Colon (tissue), 2 donors: ENCODE results near the gene RNGTT.
"Not testable (repeated sequence)": the region's sequence is repeated elsewhere in the genome, so short reads cannot be mapped to it uniquely, and the experiment has no call there.

Source experiments
- FAIRE-seq: peaks from 2 replicates; lab custom pipeline; 2012; peaks lifted over from hg19 to GRCh38; lab: Jason Lieb, UNC
- donor health status: control.
- donor health status: control.

RNGTT gene

DNA sequence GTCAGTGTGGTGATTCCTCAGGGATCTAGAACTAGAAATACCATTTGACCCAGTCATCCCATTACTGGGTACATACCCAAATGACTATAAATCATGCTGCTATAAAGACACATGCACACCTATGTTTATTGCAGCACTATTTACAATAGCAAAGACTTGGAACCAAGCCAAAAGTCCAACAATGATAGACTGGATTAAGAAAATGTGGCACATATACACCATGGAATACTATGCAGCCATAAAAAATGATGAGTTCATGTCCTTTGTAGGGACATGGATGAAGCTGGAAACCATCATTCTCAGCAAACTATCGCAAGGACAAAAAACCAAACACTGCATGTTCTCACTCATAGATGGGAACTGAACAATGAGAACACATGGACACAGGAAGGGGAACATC is 247.0 kb downstream of the RNGTT start:
- not testable (repeated sequence) for FAIRE-seq

DNA sequence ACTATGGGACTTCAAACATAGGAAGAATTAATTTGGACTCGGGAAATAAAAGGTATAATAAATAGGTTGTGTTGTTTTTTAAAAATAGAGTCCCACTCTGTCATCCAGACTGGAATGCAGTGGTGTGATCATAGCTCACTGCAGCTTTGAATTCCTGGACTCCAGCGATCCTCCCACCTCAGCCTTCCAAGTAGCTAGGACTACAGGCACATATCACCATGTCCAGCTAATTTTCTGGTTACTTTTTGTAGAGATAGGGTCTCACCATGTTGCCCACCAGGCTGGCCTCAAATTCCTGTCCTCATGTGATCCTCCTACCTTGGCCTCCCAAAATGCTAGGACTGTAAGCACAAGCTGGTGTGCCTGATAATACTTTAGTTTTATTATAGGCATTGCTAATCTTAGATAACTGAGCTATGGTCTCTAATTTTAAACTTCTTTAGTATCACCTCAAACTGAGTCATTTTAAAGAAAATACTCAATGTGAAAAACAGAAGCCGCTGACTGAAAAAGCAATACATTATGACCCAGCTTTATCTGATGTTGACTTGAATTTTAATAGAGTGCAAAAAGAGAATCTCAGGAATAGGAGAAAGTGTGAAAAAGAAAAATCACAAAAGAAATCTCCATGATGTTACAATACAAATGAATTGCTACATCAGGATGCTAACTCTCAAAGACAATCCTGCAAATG is 251.0 kb downstream of the RNGTT start:
- no peak for FAIRE-seq

DNA sequence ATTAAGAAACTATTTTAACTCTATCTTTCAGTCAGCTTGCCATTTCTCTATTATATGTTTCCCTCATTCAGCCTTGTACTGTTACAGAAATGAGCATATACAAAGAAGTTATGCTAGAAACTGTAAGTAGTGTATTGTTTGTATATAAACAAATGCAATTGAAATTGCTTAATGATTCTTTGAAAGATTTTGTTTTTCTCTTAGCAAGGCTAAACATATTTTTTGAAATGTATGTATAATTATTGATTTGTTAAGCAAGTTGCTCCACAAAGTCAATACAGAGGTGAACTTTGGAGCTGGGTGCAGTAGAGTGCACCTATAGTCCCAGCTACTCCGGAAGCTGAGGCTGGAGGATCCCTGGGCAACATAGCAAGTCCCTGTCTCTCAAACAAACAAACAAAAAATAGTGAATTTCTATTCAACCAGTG is 253.6 kb downstream of the RNGTT start:
- FAIRE-seq = no peak

DNA sequence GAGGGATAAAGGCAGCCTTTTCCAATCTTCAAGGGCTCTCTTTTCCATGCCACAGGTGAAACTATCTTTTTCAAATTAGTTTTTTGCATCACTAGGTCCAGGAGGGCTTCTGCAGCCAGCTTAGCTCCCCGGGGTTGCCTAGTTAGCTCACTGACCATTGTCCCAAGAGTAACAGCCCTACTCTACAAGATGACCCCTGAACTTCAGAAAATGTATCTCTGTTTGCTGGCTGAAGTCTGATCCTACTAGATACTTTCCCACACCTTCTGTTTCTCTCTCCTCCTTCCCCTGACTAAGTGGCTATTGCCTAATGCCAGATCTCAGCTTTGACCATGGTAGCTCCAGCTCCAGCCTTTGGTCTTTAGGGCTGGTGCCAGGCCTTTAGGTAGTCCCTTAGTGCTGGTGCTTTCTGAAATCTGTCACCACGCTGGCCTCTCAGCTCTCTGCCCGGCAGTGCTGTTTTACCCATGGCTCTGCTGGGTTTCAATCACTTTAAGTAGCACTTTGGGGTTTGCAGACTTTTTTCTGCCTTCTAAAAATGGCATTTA is 255.1 kb downstream of the RNGTT start:
- FAIRE-seq = no peak

DNA sequence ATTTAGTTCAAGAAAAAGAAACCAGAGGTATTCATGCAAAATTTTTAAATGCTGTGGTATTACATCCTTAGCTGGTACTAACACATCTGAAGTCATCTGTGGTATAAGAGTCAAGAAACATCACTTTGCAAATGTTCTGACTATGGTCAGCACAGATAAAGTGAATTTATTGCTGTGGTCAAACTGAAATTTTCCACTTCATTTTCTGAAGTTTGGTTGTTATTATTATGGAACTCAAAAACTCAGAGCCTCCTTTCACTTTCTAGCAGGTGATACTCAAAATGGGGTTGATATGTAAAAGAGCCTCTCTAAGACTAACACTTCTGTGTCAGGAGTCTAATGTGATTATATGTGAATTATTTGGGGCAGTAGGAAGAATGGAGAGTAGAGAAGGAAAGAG is 257.8 kb downstream of the RNGTT start:
- no peak for FAIRE-seq

DNA sequence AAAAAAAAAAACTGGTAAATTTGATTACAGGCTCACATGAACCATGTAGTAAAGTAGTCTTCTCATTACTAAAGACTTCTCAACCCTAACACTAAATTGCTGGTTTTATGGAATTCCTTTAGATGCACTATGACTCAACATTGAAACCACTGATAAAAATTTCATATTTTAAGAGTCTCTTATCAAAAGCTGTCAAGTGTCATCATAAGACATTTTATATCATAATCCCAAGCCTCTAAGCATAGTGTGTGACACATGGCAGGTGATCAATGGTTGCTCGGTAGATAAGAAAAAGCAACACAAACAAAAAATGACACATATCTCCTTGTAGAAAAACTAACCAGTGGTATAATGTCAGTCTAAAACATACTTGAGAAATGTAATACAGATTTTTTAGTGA is 258.4 kb downstream of the RNGTT start:
- FAIRE-seq = no peak

DNA sequence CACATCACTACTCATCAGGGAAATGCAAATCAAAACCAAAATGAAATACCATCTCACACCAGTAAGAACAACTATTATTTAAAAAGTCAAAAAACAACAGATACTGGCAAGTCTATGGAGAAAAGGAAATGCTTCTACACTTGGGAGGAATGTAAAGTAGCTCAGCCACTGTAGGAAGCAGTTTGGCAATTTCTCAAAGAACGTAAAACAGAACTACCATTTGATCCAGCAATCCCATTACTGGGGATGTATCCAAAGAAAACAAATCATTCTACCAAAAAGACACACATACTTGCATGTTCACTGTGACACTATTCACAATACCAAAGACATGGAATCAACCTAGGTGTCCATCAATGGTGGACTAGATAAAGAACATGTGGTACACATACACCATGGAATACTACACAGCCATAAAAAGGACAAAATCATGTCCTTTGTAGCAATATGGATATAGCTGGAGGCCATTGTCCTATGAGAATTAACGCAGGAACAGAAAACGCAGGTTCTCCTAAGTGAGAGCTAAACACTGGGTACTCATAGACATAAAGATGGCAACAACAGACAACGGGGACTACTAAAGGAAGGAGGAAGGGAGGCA is 260.4 kb downstream of the RNGTT start:
- no peak for FAIRE-seq

DNA sequence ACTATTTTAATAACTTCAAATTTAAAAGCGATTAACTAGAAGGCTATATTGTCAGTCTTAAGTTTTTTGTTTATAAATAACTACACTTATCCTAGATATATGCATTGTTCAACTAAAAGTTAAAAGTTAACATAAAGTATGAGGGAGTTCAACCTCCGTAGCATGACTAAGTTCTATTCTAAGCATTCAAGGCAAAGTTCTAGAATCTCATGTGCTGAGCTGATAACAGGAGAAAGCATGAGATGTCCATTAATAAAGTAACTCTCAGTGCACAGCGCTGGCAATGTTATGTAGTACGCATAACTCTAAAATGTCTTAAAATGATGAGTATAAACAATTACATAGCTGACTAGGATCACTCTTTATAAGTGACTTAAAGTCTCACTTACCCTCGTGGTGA is 264.8 kb downstream of the RNGTT start:
- FAIRE-seq = no peak

DNA sequence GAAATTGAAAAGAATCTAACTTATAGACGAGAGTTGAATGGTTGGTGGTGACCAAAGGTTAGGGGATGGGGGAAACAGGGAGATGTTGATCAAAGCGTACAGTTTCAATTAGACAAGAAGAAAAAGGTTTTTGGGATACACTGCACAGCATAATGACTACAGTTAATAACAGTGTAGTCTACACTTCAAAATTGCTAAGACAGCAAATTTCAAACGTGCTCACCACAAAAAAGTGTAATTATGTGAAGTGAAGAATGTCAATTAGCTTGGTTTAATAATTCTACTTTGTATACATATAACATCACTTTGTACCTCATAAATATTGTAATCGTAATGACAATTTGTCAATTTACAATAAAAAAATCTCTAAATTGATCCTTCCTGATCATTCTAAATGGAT is 267.5 kb downstream of the RNGTT start:
- FAIRE-seq = no peak

DNA sequence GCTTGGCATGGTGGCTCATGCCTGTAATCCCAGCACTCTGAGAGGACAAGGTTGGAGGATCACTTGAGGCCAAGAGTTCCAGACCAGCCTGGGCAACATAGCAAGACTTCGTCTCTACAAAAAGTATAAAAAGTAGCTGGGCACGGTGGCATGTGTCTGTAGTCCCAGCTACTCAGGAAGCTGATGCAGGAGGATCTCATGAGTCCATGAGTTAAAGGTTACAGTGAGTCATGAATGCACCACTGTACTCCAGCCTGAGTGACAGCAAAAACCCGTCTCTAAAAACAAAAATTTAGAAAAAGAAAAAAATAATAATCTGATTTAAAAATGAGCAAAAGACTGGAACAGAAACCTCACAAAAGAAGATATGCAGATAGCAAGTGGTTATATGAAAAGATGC is 279.7 kb downstream of the RNGTT start:
- FAIRE-seq = no peak

DNA sequence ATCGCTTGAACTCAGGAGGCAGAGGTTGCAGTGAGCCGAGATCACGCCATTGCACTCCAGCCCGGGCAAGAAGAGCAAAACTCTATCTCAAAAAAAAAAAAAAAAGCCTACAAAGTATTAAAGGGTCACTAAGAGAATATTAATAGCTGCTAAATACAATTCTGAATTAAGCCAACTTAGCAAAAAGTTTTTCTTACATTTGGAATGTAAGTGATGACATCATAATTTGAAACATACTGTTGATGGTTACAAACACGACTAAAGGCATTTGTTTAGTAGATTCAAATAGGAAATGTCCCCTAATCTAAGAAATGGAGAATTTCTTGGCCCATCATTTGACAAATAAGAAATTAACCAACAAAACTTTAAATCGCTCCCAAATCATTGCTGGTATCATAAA is 282.8 kb downstream of the RNGTT start:
- no peak for FAIRE-seq

DNA sequence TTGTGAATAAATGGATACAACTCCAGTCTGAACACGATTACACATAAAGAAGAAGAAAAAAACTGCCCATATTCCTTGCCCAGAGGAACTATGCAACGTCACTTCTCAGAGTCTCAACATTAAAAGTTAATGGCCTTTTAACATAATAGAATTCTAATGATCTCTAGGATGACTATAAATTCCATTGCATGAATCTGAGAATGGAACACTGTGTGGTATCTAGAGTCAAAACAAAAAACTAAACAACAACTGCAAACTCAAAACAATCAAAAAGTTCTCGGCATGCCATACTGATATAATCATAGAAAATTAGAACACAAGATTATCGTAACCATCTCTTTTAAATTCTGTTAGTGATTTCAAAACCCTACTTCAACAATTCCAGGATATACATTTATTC is 283.6 kb downstream of the RNGTT start:
- FAIRE-seq = no peak

DNA sequence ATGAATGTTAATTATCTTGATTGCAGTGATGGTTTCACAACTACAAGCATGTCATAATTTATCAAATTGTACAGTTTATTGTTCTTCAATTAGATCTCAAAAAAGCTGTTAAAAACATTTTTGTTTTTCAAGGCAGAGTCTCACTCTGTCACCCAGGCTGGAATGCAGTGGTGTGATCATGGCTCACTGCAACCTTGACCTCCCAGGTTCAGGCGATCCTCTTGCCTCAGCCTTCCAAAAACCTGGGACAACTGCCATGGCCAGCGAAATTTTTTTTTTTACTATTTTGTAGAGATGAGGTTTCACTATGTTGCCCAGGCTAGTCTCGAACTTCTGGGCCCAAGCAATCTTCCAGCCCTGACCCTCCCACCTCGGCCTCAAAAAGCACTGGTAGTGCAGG is 286.1 kb downstream of the RNGTT start:
- FAIRE-seq = no peak

DNA sequence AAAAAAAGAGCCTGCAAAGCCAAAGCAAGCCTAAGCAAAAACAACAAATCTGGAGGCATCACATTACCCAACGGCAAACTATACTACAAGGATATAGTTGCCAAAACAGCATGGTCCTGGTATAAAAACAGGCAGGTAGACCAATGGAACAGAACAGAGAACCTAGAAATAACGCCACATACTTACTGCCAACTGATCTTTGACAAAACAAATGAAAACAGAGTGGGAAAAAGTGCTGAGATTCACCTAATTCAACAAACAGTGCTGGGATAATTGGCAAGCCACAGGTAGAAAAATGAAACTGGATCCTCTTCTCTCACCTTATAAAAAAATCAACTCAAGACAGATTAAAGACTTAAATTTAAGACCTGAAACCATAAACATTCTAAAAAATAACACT is 291.8 kb downstream of the RNGTT start:
- no peak for FAIRE-seq

DNA sequence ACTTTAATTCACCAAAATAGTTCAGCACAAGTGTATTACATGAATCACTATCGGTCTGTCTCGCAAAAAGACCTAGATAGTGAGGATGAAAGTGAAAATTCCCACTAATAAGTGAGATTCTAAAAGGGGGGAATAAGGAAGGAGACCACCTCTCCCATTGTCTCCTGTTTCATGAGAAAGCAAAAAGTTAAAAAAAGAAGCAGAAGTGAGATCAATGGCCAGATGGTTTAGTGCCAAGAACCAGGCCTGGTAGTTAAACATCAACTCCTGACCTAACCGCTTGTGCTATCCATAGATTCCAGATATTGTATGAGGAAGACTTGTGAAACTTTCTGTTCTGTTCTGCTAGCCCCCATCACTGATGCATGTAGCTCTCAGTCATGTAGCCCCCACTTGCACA is 293.0 kb downstream of the RNGTT start:
- FAIRE-seq = no peak

DNA sequence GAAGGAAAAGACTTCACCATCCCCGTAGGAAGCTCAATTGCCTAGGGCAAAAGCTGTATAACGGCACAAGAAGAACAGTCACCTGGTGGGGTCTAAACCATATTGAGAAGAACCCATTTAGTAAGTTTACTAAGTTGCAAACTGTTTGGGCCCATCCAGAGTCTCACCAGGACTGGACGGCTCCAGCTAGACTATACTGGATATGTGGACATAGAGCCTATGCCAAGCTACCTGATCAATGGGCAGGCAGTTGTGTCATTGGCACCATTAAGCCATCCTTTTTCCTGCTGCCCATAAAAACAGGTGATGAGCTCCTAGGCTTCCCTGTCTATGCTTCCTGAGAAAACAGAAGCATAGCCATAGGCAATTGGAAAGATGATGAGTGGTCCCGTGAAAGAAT is 293.9 kb downstream of the RNGTT start:
- FAIRE-seq = no peak

DNA sequence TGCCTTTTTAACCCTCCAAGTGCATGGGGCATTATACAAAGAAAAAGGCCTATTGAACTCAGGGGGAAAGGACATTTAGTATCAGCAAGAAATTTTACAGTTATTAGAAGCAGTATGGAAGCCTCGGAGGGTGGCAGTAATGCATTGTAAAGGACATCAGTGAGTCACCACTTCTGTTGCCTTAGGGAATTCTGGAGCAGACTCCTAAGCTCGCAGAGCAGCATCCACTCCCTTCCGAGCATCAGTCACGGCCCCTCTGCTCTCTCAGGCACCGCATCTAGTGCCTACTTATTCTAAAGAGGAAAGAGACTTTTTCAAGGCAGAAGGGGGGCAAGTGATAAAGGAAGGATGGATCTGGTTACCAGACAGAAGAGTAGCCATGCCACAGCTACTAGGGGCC is 296.5 kb downstream of the RNGTT start:
- no peak for FAIRE-seq

DNA sequence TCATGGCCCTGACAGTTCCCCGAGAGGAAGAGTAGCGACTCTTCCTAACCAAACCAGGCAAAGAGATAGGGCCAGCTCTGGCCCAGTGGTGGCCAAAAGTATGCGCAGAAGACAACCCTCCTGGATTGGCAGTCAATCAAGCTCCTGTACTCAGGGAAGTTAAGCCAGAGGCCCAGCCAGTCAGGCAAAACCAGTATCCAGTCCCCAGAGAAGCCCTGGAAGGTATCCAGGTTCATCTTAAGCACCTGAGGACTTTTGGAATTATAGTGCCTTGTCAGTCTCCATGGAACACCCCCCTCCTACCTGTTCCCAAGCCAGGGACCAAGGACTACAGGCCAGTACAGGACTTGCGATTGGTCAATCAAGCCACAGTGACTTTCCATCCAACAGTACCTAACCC is 298.3 kb downstream of the RNGTT start:
- FAIRE-seq = no peak

DNA sequence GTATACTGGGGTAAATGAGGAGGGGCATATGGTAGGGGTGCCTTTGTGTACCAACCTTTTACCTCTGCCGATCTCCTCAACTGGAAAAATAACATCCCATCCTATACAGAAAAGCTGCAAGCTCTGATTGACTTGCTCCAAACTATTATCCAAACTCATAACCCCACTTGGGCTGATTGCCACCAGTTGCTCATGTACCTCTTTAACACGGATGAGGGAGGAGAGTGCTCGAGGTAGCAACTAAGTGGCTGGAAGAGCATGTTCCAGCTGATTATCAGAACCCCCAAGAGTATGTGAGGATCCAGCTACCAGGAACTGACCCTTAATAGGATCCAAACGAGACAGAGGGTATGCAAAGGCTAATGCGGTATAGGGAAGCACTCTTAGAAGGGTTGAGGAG is 299.6 kb downstream of the RNGTT start:
- FAIRE-seq = no peak

DNA sequence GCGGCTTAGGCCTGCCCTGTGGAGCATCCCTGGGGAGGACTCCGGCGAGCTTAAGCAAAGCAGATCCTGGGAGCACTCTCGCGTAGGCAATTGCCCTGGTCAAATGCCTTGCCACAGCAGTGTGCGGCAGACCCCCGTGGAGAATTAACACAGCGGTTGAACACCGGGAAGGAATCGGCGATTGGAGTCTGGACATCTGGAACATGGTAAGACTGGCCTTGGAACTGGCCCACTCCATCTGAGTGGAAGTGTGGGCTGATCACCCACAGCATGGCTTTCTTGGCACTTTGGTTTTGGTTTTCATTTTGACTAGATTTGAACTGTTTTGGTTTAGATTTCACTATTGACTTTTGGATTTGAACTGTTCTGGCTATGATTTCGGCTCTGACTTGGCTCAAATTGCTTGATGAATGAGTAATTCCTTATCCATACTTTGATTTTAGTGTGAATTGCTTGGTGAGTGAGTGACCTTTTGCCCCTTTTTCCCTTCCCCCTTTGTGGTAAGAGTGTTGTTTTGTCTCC is 300.7 kb downstream of the RNGTT start:
- no peak for FAIRE-seq

DNA sequence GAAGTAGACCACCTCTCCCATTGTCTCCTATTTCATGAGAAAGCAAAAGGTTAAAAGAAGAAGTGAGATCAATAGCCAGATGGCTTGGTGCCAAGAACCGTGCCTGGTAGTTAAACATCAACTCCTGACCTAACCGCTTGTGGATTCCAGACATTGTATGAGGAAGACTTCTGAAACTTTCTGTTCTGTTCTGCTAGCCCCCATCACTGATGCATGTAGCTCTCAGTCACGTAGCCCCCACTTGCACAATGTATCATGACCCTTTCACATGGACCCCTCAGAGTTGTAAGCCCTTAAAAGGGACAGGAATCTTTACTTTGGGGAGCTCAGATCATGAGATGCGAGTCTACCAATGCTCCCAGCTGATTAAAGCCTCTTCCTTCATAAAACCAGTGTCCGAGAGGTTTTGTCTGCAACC is 301.2 kb downstream of the RNGTT start:
- no peak for FAIRE-seq

DNA sequence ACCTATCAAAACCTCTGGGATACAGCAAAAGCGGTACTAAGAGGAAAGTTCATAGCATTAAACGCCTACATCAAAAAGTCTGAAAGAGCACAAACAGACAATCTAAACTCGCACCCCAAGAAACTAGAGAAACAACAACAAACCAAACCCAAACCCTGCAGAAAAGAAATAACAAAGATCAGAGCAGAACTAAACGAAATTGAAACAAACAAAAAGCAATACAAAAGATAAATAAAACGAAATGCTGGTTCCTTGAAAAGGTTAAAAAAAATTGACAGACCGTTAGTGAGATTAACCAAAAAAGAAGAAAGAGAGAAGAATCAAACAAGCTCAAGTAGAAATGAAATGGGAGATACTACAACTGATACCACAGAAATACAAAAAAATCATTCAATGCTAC is 302.3 kb downstream of the RNGTT start:
- no peak for FAIRE-seq

DNA sequence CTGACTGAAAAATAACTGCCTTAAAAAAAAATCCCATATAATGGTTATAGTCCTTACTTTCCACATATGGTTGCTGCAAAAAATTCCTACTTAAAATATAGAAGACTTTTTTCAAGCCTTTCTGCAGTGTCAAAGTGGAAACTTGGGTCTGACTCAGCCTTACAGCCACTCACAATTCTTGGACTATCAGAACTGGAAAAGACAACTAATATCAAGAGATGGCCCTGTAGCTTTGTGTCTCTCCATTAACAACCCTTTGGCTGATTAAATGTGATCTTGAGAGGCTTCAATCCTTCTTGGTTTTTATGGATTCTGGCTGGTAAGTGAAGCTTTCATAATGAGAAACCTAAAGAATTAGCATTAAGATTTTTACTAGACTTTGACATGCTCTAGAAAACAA is 307.8 kb downstream of the RNGTT start:
- no peak for FAIRE-seq

DNA sequence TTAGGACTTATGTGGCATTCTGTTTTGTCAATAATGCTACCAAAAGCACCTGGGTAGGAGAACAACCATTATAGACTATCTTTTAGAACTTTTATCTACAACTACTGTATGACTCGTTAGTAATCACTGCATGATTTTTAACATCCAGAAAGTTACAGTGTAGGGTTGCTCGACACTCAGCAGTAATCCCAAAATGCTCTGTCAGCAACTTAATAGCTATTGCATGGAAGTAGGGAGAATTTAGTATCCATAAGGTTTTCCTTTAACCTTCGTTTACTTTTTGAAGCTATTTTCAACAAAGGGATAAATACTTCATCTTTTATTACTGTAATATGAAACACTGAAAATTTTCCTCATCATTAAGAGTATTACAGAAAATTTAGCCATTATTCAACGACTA is 309.5 kb downstream of the RNGTT start:
- no peak for FAIRE-seq
